Measurements from ENCODE around the gene HHIP. TPM values are rescaled to one million over a fixed set of nuclear protein-coding genes. Genes with fewer than 3 reads are reported as not detected.

HHIP gene
- total and polyA plus RNA-seq, 2 of the 13 experiments (the other 11 are each of a cell fraction or from before 2014, with no cell fraction given): not detected

- POLR2A ChIA-PET: no interaction called here
- no peaks in the 10 kb centered on the region for H3K9me3 ChIP-seq (ENCODE audit: low read length)
- H3K27ac ChIP-seq (ENCODE audit: extremely low read length, insufficient read depth, low read length): no peak overlapping the region
- ATAC-seq (no peak), DNase-seq (ENCODE audit: low spot score) (no peak), FAIRE-seq (no peak)
- H3K4me2 ChIP-seq (ENCODE audit: low read depth, low read length): no peak overlapping the region
- H3K4me3 ChIP-seq (replicated peaks in 1 of 3; ENCODE audit: insufficient read depth in 1 of 3, low read depth in 2 of 3, low read length in 3 of 3): no peak overlapping the region
- in situ Hi-C loops (cut with HindIII; ENCODE audit: extremely low pct_ligation_motif_present, low pct_unique_long_range_greater_than_20kb) (no loop called here), intact Hi-C loops (cut with micrococcal nuclease; ENCODE audit: unreplicated experiment) (no loop called here)
- TF ChIP-seq CEBPB (IDR thresholded peaks at IDR 0.05; ENCODE audit: borderline replicate concordance, low read depth, low read length): 0 out of 2 replicates have a peak, but pooled peaks have one; percentile 13
- TF ChIP-seq, protein P1, sequence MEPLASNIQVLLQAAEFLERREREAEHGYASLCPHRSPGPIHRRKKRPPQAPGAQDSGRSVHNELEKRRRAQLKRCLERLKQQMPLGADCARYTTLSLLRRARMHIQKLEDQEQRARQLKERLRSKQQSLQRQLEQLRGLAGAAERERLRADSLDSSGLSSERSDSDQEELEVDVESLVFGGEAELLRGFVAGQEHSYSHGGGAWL (CRISPR knock-in tag; IDR thresholded peaks at IDR 0.05): no peak
- TF ChIP-seq, protein P2, sequence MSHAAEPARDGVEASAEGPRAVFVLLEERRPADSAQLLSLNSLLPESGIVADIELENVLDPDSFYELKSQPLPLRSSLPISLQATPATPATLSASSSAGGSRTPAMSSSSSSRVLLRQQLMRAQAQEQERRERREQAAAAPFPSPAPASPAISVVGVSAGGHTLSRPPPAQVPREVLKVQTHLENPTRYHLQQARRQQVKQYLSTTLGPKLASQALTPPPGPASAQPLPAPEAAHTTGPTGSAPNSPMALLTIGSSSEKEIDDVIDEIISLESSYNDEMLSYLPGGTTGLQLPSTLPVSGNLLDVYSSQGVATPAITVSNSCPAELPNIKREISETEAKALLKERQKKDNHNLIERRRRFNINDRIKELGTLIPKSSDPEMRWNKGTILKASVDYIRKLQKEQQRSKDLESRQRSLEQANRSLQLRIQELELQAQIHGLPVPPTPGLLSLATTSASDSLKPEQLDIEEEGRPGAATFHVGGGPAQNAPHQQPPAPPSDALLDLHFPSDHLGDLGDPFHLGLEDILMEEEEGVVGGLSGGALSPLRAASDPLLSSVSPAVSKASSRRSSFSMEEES (CRISPR knock-in tag; IDR thresholded peaks at IDR 0.05): no peak
- TF ChIP-seq GABPB1 (CRISPR knock-in tag; IDR thresholded peaks at IDR 0.05): no peak
- no peak for TF ChIP-seq STAG1 (CRISPR knock-in tag; IDR thresholded peaks at IDR 0.05)
- TF ChIP-seq ZNF598 (CRISPR knock-in tag; IDR thresholded peaks at IDR 0.05; ENCODE audit: borderline replicate concordance): no peak
- CTCF ChIA-PET (ENCODE audit: low intra/inter-chr PET ratio, low total read pairs): no interaction called here
- 6% methylated on average over 1 of the region's 1 CpG for WGBS (ENCODE audit: low lambda C conversion rate)
- BruUV-seq (replicated peaks): no TSS peak
- H3K9ac ChIP-seq (ENCODE audit: insufficient read depth, low read depth, low read length): no peak overlapping the region
- no peaks in the 10 kb centered on the region for H3K4me1 ChIP-seq (ENCODE audit: insufficient read depth, low read length)
- H4K20me1 ChIP-seq (ENCODE audit: insufficient read depth, low read length): no peaks in the 10 kb centered on the region
- H3K36me3 ChIP-seq (replicated peaks in 1 of 2; ENCODE audit: control insufficient read depth in 1 of 2, insufficient read depth in 2 of 2, low read length in 2 of 2): no peaks in the 10 kb centered on the region
- H2AFZ ChIP-seq (ENCODE audit: low read length): no peak overlapping the region
- no peaks in the 10 kb centered on the region for H3K27me3 ChIP-seq (ENCODE audit: control insufficient read depth in 1 of 2, insufficient read depth in 2 of 2, low read length in 2 of 2)
- H3K79me2 ChIP-seq (ENCODE audit: insufficient read depth, low read length): no peaks in the 10 kb centered on the region
These were observed 41.5 kb downstream of the HHIP start for GRCh38 chr4:144687466-144687865.

GRCh38 chr4:144688035-144688569 is 42.1 kb downstream of the HHIP start:
- no peaks in the 10 kb centered on the region for H3K36me3 ChIP-seq (replicated peaks in 1 of 2; ENCODE audit: control insufficient read depth in 1 of 2, insufficient read depth in 2 of 2, low read length in 2 of 2)
- DNase-seq (ENCODE audit: low spot score): no peak
- H3K4me2 ChIP-seq (ENCODE audit: low read depth, low read length): no peak overlapping the region
- no peaks in the 10 kb centered on the region for H3K9me3 ChIP-seq (ENCODE audit: low read length)
- ChIA-PET CTCF (ENCODE audit: low intra/inter-chr PET ratio, low total read pairs) (no interaction called here), POLR2A (no interaction called here)
- no peaks in the 10 kb centered on the region for H3K79me2 ChIP-seq (ENCODE audit: insufficient read depth, low read length)
- intact Hi-C loops (cut with micrococcal nuclease; ENCODE audit: unreplicated experiment): no loop called here
- H3K9ac ChIP-seq (ENCODE audit: insufficient read depth, low read depth, low read length): no peak overlapping the region
- ATAC-seq: no peak
- no peak overlapping the region for H3K27ac ChIP-seq (ENCODE audit: extremely low read length, insufficient read depth, low read length)
- no peak overlapping the region for H3K4me3 ChIP-seq (replicated peaks in 1 of 3; ENCODE audit: insufficient read depth in 1 of 3, low read depth in 2 of 3, low read length in 3 of 3)
- no peak overlapping the region for H2AFZ ChIP-seq (ENCODE audit: low read length)
- 9% methylated on average over 3 of the region's 3 CpGs for WGBS (ENCODE audit: low lambda C conversion rate)
- H3K4me1 ChIP-seq (ENCODE audit: insufficient read depth, low read length): no peaks in the 10 kb centered on the region
- no TSS peak for BruUV-seq (replicated peaks)
- in situ Hi-C loops (cut with HindIII; ENCODE audit: extremely low pct_ligation_motif_present, low pct_unique_long_range_greater_than_20kb): no loop called here
- no peak for FAIRE-seq
- H3K27me3 ChIP-seq (ENCODE audit: control insufficient read depth in 1 of 2, insufficient read depth in 2 of 2, low read length in 2 of 2): no peaks in the 10 kb centered on the region
- H4K20me1 ChIP-seq (ENCODE audit: insufficient read depth, low read length): no peaks in the 10 kb centered on the region
- TF ChIP-seq, protein P3, sequence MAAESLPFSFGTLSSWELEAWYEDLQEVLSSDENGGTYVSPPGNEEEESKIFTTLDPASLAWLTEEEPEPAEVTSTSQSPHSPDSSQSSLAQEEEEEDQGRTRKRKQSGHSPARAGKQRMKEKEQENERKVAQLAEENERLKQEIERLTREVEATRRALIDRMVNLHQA (CRISPR knock-in tag; IDR thresholded peaks at IDR 0.05): no peak
- TF ChIP-seq ZNF33A (CRISPR knock-in tag; IDR thresholded peaks at IDR 0.05; ENCODE audit: borderline replicate concordance) (no peak), ZSCAN29 (CRISPR knock-in tag; conservative IDR thresholded peaks at IDR 0.05) (no peak), SSRP1 (CRISPR knock-in tag; IDR thresholded peaks at IDR 0.05) (no peak), HHEX (CRISPR knock-in tag; IDR thresholded peaks at IDR 0.05) (no peak), ZNF282 (IDR thresholded peaks at IDR 0.05; ENCODE audit: partially characterized antibody) (no peak), HNF4G (IDR thresholded peaks at IDR 0.05; ENCODE audit: borderline replicate concordance, low read depth, low read length) (no peak), HNF4G (CRISPR knock-in tag; IDR thresholded peaks at IDR 0.05; ENCODE audit: borderline replicate concordance, low read depth) (no peak), NFIB (CRISPR knock-in tag; IDR thresholded peaks at IDR 0.05; ENCODE audit: borderline replicate concordance) (no peak)
- TF ChIP-seq, protein P4, sequence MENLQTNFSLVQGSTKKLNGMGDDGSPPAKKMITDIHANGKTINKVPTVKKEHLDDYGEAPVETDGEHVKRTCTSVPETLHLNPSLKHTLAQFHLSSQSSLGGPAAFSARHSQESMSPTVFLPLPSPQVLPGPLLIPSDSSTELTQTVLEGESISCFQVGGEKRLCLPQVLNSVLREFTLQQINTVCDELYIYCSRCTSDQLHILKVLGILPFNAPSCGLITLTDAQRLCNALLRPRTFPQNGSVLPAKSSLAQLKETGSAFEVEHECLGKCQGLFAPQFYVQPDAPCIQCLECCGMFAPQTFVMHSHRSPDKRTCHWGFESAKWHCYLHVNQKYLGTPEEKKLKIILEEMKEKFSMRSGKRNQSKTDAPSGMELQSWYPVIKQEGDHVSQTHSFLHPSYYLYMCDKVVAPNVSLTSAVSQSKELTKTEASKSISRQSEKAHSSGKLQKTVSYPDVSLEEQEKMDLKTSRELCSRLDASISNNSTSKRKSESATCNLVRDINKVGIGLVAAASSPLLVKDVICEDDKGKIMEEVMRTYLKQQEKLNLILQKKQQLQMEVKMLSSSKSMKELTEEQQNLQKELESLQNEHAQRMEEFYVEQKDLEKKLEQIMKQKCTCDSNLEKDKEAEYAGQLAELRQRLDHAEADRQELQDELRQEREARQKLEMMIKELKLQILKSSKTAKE (CRISPR knock-in tag; IDR thresholded peaks at IDR 0.05; ENCODE audit: borderline replicate concordance): no peak

Measured in HepG2 (cell line).